Chondrocyte (in vitro differentiated cells): ENCODE measurements around the gene HAUS2. TPM values are rescaled to one million over a fixed set of nuclear protein-coding genes. Genes with fewer than 3 reads are reported as not detected.
A peak's percentile ranks its signal among the peaks of the same experiment; 100 is the strongest.
"Not testable (repeated sequence)": the region's sequence is repeated elsewhere in the genome, so short reads cannot be mapped to it uniquely, and the experiment has no call there.

Experiments
- DNase-seq: peaks from one replicate; pipeline ENCODE4 v3.0.0; 2021; ENCODE audit warnings: mixed read lengths, low spot score
- H3K27ac Mint-ChIP-seq: one replicate; pipeline ENCODE4 v1.8.0; 2021; ENCODE audit warnings: mild to moderate bottlenecking, moderate library complexity, mixed read lengths; ENCODE audit not compliant: unreplicated experiment
- H3K27me3 Mint-ChIP-seq: 2 replicates; pipeline ENCODE4 v1.8.0; 2021; ENCODE audit warnings: low read depth, mixed read lengths
- H3K36me3 Mint-ChIP-seq: 2 replicates; pipeline ENCODE4 v1.8.0; 2021; ENCODE audit warnings: low read depth, mixed read lengths
- H3K4me1 Mint-ChIP-seq: 2 replicates; pipeline ENCODE4 v1.8.0; 2021; ENCODE audit warnings: low read depth, mild to moderate bottlenecking, mixed read lengths
- H3K4me3 Mint-ChIP-seq: one replicate; pipeline ENCODE4 v1.8.0; 2021; ENCODE audit warnings: mild to moderate bottlenecking, moderate library complexity, mixed read lengths; ENCODE audit not compliant: unreplicated experiment
- H3K9me3 Mint-ChIP-seq: 2 replicates; pipeline ENCODE4 v1.8.0; 2021; ENCODE audit warnings: low read depth, mixed read lengths
- CTCF ChIP-seq: fragments of 200-600 bp; sonication (generic); IDR thresholded peaks from 2 replicates; pipeline ENCODE4 v1.5.0; 2021; ENCODE audit warnings: antibody characterized with exemption, mild to moderate bottlenecking, moderate library complexity
- total RNA-seq: library from RNA; stranded (reverse); gene quantifications from 3 replicates; pipeline ENCODE4 v1.2.1, GENCODE V29; 2021

The HAUS2 gene
- total RNA-seq, 1 donor from 2014 or later, result 18.5 TPM

GRCh38 chr15:42593143-42593542 is 44.5 kb downstream of the HAUS2 start:
- Mint-ChIP-seq H3K27ac (no peak overlapping the region), H3K36me3 (peaks cover 13% of the 10 kb centered on the region), H3K4me1 (peaks cover 16% of the 10 kb centered on the region), H3K27me3 (no peaks in the 10 kb centered on the region), H3K4me3 (no peak overlapping the region), H3K9me3 (no peaks in the 10 kb centered on the region)
- DNase-seq, result no peak
- TF ChIP-seq CTCF, result no peak

GRCh38 chr15:42594095-42594494 is 45.5 kb downstream of the HAUS2 start:
- Mint-ChIP-seq H3K4me3 (no peak overlapping the region), H3K27me3 (no peaks in the 10 kb centered on the region), H3K27ac (peak overlapping the region; percentile 8), H3K36me3 (peaks cover 9% of the 10 kb centered on the region), H3K9me3 (no peaks in the 10 kb centered on the region), H3K4me1 (peaks cover 13% of the 10 kb centered on the region)
- DNase-seq, result no peak
- TF ChIP-seq CTCF, result no peak

GRCh38 chr15:42595626-42596240 is 47.1 kb downstream of the HAUS2 start:
- peaks cover 6% of the 10 kb centered on the region for H3K9me3 Mint-ChIP-seq
- TF ChIP-seq CTCF, result no peak
- H3K27ac Mint-ChIP-seq, result no peak overlapping the region
- peaks cover 15% of the 10 kb centered on the region for H3K36me3 Mint-ChIP-seq
- peaks cover 24% of the 10 kb centered on the region for H3K4me1 Mint-ChIP-seq
- no peak overlapping the region for H3K4me3 Mint-ChIP-seq
- no peaks in the 10 kb centered on the region for H3K27me3 Mint-ChIP-seq
- DNase-seq, result no peak

GRCh38 chr15:42601316-42601715 is 52.7 kb downstream of the HAUS2 start:
- H3K9me3 Mint-ChIP-seq, H3K27me3 Mint-ChIP-seq, DNase-seq, H3K27ac Mint-ChIP-seq, H3K4me3 Mint-ChIP-seq, H3K36me3 Mint-ChIP-seq: not testable (repeated sequence)
- peaks cover 27% of the 10 kb centered on the region for H3K4me1 Mint-ChIP-seq

GRCh38 chr15:42602501-42602900 is 53.9 kb downstream of the HAUS2 start:
- no peaks in the 10 kb centered on the region for H3K27me3 Mint-ChIP-seq
- H3K4me3 Mint-ChIP-seq, result no peak overlapping the region
- no peak for TF ChIP-seq CTCF
- peaks cover 6% of the 10 kb centered on the region for H3K9me3 Mint-ChIP-seq
- DNase-seq, result no peak
- H3K4me1 Mint-ChIP-seq, result peaks cover 27% of the 10 kb centered on the region
- peaks cover 7% of the 10 kb centered on the region for H3K36me3 Mint-ChIP-seq
- no peak overlapping the region for H3K27ac Mint-ChIP-seq

GRCh38 chr15:42603978-42604377 is 55.3 kb downstream of the HAUS2 start:
- H3K36me3 Mint-ChIP-seq, result peaks cover 7% of the 10 kb centered on the region
- peaks cover 40% of the 10 kb centered on the region for H3K4me1 Mint-ChIP-seq
- no peaks in the 10 kb centered on the region for H3K27me3 Mint-ChIP-seq
- no peak for DNase-seq
- no peak overlapping the region for H3K27ac Mint-ChIP-seq
- TF ChIP-seq CTCF, result no peak
- H3K9me3 Mint-ChIP-seq, result peaks cover 6% of the 10 kb centered on the region
- H3K4me3 Mint-ChIP-seq, result no peak overlapping the region
